SHP77 (cell line): ENCODE results near the gene GAPVD1.
A peak's percentile ranks its signal among the peaks of the same experiment; 100 is the strongest.
"Not testable (repeated sequence)": the region's sequence is repeated elsewhere in the genome, so short reads cannot be mapped to it uniquely, and the experiment has no call there.

Experiments
- DNase-seq, 2 experiments: peaks; one replicate each; lab custom pipeline; 2025; lab: John Stamatoyannopoulos, UW

The GAPVD1 gene

GRCh38 chr9:125246261-125246667 is 15.4 kb upstream of the GAPVD1 start:
- DNase-seq, result no peak

- DNase-seq, result no peak
Measured at GRCh38 chr9:125254231-125254630, 7.4 kb upstream of the GAPVD1 start.

GRCh38 chr9:125255781-125256391 is 5.7 kb upstream of the GAPVD1 start:
- peak in 1 of 2 experiments; percentile 10 for DNase-seq

- DNase-seq, result no peak
Measured at GRCh38 chr9:125258160-125258785, 3.4 kb upstream of the GAPVD1 start.

GRCh38 chr9:125258832-125259534 is 2.6 kb upstream of the GAPVD1 start:
- no peak for DNase-seq

GRCh38 chr9:125260561-125260960 is 1.1 kb upstream of the GAPVD1 start:
- no peak for DNase-seq

GRCh38 chr9:125262294-125262991 is 817 bp downstream of the GAPVD1 start:
- DNase-seq, result peak in 1 of 2 experiments; percentile 43

- not testable (repeated sequence) for DNase-seq
Measured at GRCh38 chr9:125264068-125264467, 2.4 kb downstream of the GAPVD1 start.

GRCh38 chr9:125268394-125269013 is 6.9 kb downstream of the GAPVD1 start:
- DNase-seq, result no peak

GRCh38 chr9:125269014-125269397 is 7.4 kb downstream of the GAPVD1 start:
- DNase-seq, result no peak

GRCh38 chr9:125271081-125271480 is 9.5 kb downstream of the GAPVD1 start:
- DNase-seq, result no peak

- DNase-seq, result no peak
Measured at GRCh38 chr9:125272697-125273096, 11.1 kb downstream of the GAPVD1 start.

GRCh38 chr9:125276771-125277170 is 15.1 kb downstream of the GAPVD1 start:
- DNase-seq, result no peak

GRCh38 chr9:125277411-125277810 is 15.8 kb downstream of the GAPVD1 start:
- no peak for DNase-seq

- DNase-seq, result no peak
Measured at GRCh38 chr9:125280945-125281344, 19.3 kb downstream of the GAPVD1 start.

GRCh38 chr9:125284855-125285254 is 23.2 kb downstream of the GAPVD1 start:
- no peak for DNase-seq

GRCh38 chr9:125286935-125287433 is 25.4 kb downstream of the GAPVD1 start:
- not testable (repeated sequence) for DNase-seq

GRCh38 chr9:125293134-125293533 is 31.5 kb downstream of the GAPVD1 start:
- DNase-seq, result no peak

- DNase-seq, result no peak
Measured at GRCh38 chr9:125295657-125296056, 34.0 kb downstream of the GAPVD1 start.

GRCh38 chr9:125296843-125297372 is 35.3 kb downstream of the GAPVD1 start:
- peak; percentile 85 to 90 for DNase-seq

GRCh38 chr9:125297917-125298316 is 36.3 kb downstream of the GAPVD1 start:
- no peak for DNase-seq

- DNase-seq, result no peak
Measured at GRCh38 chr9:125302241-125302640, 40.6 kb downstream of the GAPVD1 start.
